NOMO-1 (cell line): ENCODE data around the gene PARP12.
A peak's percentile ranks its signal among the peaks of the same experiment; 100 is the strongest.

Experiments
- DNase-seq, 2 experiments: peaks; one replicate each; lab custom pipeline; 2025; ENCODE audit not compliant: unreplicated experiment in 2 of 2; lab: John Stamatoyannopoulos, UW

PARP12 gene

GRCh38 chr7:140015471-140015970 is 47.2 kb downstream of the PARP12 start:
- no peak for DNase-seq

- DNase-seq: no peak
Observed at GRCh38 chr7:140014123-140014522, 48.6 kb downstream of the PARP12 start.

GRCh38 chr7:140013676-140014075 is 49.1 kb downstream of the PARP12 start:
- DNase-seq: no peak

- DNase-seq: no peak
Observed at GRCh38 chr7:140010194-140010895, 52.4 kb downstream of the PARP12 start.

- no peak for DNase-seq
Observed at GRCh38 chr7:140009735-140010134, 53.0 kb downstream of the PARP12 start.

GRCh38 chr7:140008755-140009610 is 53.8 kb downstream of the PARP12 start:
- DNase-seq: no peak

- no peak for DNase-seq
Observed at GRCh38 chr7:140007051-140007690, 55.6 kb downstream of the PARP12 start.

- no peak for DNase-seq
Observed at GRCh38 chr7:140006600-140006999, 56.2 kb downstream of the PARP12 start.

GRCh38 chr7:140005754-140006503 is 56.8 kb downstream of the PARP12 start:
- no peak for DNase-seq

GRCh38 chr7:140005341-140005740 is 57.4 kb downstream of the PARP12 start:
- no peak for DNase-seq

- DNase-seq: no peak
Observed at GRCh38 chr7:140004672-140005071, 58.1 kb downstream of the PARP12 start.

- DNase-seq: peak; percentile 35 to 60
Observed at GRCh38 chr7:140003913-140004382, 58.8 kb downstream of the PARP12 start.

GRCh38 chr7:140000666-140001268 is 62.0 kb downstream of the PARP12 start:
- no peak for DNase-seq

- DNase-seq: no peak
Observed at GRCh38 chr7:139999516-139999915, 63.2 kb downstream of the PARP12 start.

- DNase-seq: no peak
Observed at GRCh38 chr7:139998572-139998971, 64.2 kb downstream of the PARP12 start.

GRCh38 chr7:139995017-139995915 is 67.5 kb downstream of the PARP12 start:
- no peak for DNase-seq

GRCh38 chr7:139994356-139994755 is 68.4 kb downstream of the PARP12 start:
- DNase-seq: no peak

GRCh38 chr7:139993592-139993991 is 69.2 kb downstream of the PARP12 start:
- no peak for DNase-seq

- no peak for DNase-seq
Observed at GRCh38 chr7:139993169-139993568, 69.6 kb downstream of the PARP12 start.
